Measurements from ENCODE around the gene SERPIND1. TPM values are rescaled to one million over a fixed set of nuclear protein-coding genes. Genes with fewer than 3 reads are reported as not detected.
"Not testable (repeated sequence)": the region's sequence is repeated elsewhere in the genome, so short reads cannot be mapped to it uniquely, and the experiment has no call there.

SERPIND1 gene
- total RNA-seq, 1 donor from 2014 or later, result 1.6 TPM

GRCh38 chr22:20805972-20806471 lies 32.1 kb downstream of the SERPIND1 start:
- intact Hi-C loops (cut with DNase I), result no loop called here
- ATAC-seq (no peak), DNase-seq (ENCODE audit: low spot score) (no peak)

DNA sequence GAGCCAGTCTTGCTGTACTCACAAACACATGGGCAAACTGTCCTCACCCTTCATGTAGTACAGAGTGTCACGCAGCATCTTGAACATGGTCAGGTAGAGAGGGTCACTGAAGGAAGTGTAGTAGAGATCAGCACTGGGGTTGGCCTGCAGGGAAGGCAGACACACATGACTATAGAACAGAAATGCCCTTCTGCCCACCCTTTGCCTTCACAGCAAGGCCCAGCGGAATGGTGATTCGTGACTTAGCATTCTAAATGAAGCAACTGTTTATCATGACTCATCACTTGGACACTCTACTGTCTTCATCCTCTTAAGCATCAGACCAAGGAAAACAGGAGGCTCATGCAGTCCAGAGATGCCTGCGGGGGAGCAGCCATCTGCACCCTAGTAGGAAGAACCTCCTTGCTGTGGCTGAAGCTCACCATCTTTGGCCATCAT lies 33.4 kb downstream of the SERPIND1 start:
- intact Hi-C loops (cut with DNase I), result no loop called here
- ATAC-seq, result no peak

GRCh38 chr22:20808844-20809243 lies 34.9 kb downstream of the SERPIND1 start:
- DNase-seq (ENCODE audit: low spot score) (no peak), ATAC-seq (no peak)
- intact Hi-C loops (cut with DNase I), result no loop called here

More for the DNA sequence above, 33.4 kb downstream of the SERPIND1 start:
- no peak for DNase-seq (ENCODE audit: low spot score)

- intact Hi-C loops (cut with DNase I), result no loop called here
- DNase-seq (ENCODE audit: low spot score), result no peak
These were observed 35.7 kb downstream of the SERPIND1 start for GRCh38 chr22:20809538-20810185.

GRCh38 chr22:20810645-20811044 lies 36.7 kb downstream of the SERPIND1 start:
- intact Hi-C loops (cut with DNase I), result no loop called here
- ATAC-seq (no peak), DNase-seq (ENCODE audit: low spot score) (no peak)

More at GRCh38 chr22:20809538-20810185, 35.7 kb downstream of the SERPIND1 start:
- no peak for ATAC-seq

- no peak for DNase-seq (ENCODE audit: low spot score)
- intact Hi-C loops (cut with DNase I), result no loop called here
- ATAC-seq, result no peak
These were observed 37.3 kb downstream of the SERPIND1 start for GRCh38 chr22:20811171-20811570.

DNA sequence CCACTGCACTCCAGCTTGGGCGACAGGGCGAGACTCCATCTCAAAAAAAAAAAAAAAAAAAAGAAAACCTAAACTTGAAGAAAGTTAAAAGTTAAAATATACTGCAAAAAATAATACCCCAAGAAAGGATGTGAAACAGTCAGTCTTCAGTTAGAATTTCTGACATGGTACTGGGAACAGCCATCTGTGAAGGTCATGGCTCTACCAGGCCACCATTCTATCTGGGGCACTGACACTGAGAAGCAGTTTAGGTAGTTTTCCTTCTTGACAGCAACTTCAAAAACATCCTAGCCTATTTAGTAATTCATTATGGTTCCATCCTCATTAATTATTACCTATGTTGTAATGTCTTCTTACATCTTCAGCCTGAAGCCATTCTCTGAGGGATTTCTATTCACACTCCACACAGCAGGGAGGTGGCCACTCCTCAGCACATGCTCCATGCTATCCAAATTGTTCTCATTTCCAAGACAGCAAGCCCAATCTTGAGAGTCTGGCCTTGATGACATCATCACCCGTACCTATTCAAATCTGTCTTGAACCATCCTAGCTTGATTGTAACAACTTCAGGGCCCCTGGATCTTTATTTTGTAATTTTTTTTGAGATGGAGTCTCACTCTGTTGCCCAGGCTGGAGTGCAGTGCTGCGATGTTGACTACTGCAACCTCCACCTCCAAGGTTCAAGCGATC lies 38.2 kb downstream of the SERPIND1 start:
- ATAC-seq (no peak), DNase-seq (ENCODE audit: low spot score) (no peak)
- intact Hi-C loops (cut with DNase I), result no loop called here

- ATAC-seq (no peak), DNase-seq (ENCODE audit: low spot score) (no peak)
- intact Hi-C loops (cut with DNase I), result no loop called here
These were observed 39.1 kb downstream of the SERPIND1 start for GRCh38 chr22:20813056-20813455.

DNA sequence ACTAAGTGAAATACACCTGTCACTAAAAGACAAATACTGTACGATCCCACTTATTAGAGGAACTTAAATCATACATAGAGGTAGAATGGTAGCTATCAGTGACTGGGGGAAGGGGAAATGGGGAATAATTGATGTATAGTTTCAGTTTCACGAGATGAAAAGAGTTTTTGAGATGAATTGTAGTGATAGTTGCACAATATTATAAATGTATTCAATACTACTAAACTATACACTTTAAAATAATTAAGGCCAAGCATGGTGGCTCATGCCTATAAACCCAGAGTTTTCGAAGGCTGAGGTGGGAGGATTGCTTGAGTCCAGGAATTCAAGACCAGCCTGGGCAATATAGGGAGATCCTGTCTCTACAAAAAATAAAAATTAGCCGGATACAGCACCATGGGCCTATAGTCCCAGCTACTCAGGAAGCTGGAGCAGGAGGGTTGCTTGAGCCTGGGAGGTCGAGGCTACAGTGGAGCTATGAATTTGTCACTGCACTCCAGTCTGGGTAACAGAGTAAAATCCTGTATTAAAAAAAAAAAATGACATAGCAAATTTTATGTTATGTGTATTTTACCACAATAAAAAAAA lies 40.4 kb downstream of the SERPIND1 start:
- intact Hi-C loops (cut with DNase I), result no loop called here
- ATAC-seq, result no peak
- DNase-seq (ENCODE audit: low spot score), result no peak

GRCh38 chr22:20815477-20816050 lies 41.7 kb downstream of the SERPIND1 start:
- intact Hi-C loops (cut with DNase I), result no loop called here
- ATAC-seq, result no peak
- no peak for DNase-seq (ENCODE audit: low spot score)

- DNase-seq (ENCODE audit: low spot score), result no peak
- no peak for ATAC-seq
- intact Hi-C loops (cut with DNase I), result no loop called here
These were observed 42.6 kb downstream of the SERPIND1 start for GRCh38 chr22:20816559-20816958.

GRCh38 chr22:20818471-20818870 lies 44.6 kb downstream of the SERPIND1 start:
- no peak for DNase-seq (ENCODE audit: low spot score)
- ATAC-seq, result no peak
- intact Hi-C loops (cut with DNase I), result no loop called here

DNA sequence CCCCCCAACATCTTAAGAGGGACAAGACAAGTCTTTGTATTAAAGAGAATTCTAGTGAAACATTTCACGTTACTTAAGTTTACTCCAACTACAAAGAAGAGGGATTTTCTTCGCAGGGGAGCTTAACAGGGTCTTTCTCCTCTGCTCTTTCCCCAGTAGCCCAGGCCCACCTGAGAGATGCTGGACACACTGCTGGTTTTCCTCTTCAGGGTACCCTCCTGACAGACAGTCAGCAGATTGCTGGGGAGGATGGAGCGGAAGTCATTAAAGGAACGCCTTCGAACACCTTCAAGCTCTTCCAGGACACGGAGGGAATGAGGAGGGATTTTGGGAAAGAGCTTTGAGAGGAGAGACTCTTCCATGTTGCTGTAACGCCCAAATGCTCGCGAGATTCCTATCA lies 45.6 kb downstream of the SERPIND1 start:
- ATAC-seq (no peak), DNase-seq (ENCODE audit: low spot score) (no peak)
- intact Hi-C loops (cut with DNase I), result no loop called here

GRCh38 chr22:20821717-20822239 lies 47.9 kb downstream of the SERPIND1 start:
- intact Hi-C loops (cut with DNase I); ATAC-seq; DNase-seq (ENCODE audit: low spot score): not testable (repeated sequence)

DNA sequence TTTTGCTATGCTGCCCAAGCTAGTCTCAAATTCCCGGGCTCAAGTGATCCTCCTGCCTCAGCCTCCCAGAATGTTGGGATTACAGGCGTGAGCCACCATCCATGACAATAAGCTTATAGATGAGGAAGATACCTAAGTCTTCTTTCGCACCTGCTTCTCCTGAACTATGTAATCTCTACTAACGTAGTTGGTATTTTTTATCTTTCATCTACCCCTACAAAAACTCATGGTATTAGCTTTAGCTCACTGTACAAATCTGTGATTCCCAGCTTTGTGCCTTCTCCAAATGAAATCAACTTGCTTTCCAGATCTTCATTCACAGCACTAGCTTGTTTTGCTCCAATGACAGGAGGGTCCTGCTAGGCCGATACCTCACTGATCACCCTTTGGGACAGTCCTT lies 48.3 kb downstream of the SERPIND1 start:
- no peak for ATAC-seq
- intact Hi-C loops (cut with DNase I), result no loop called here
- DNase-seq (ENCODE audit: low spot score), result no peak

GRCh38 chr22:20823264-20823663 lies 49.4 kb downstream of the SERPIND1 start:
- ATAC-seq (no peak), DNase-seq (ENCODE audit: low spot score) (no peak)
- intact Hi-C loops (cut with DNase I), result no loop called here

GRCh38 chr22:20825216-20825615 lies 51.3 kb downstream of the SERPIND1 start:
- ATAC-seq; DNase-seq (ENCODE audit: low spot score); intact Hi-C loops (cut with DNase I): not testable (repeated sequence)

- intact Hi-C loops (cut with DNase I), result no loop called here
- no peak for DNase-seq (ENCODE audit: low spot score)
- no peak for ATAC-seq
These were observed 51.7 kb downstream of the SERPIND1 start for GRCh38 chr22:20825624-20826023.

DNA sequence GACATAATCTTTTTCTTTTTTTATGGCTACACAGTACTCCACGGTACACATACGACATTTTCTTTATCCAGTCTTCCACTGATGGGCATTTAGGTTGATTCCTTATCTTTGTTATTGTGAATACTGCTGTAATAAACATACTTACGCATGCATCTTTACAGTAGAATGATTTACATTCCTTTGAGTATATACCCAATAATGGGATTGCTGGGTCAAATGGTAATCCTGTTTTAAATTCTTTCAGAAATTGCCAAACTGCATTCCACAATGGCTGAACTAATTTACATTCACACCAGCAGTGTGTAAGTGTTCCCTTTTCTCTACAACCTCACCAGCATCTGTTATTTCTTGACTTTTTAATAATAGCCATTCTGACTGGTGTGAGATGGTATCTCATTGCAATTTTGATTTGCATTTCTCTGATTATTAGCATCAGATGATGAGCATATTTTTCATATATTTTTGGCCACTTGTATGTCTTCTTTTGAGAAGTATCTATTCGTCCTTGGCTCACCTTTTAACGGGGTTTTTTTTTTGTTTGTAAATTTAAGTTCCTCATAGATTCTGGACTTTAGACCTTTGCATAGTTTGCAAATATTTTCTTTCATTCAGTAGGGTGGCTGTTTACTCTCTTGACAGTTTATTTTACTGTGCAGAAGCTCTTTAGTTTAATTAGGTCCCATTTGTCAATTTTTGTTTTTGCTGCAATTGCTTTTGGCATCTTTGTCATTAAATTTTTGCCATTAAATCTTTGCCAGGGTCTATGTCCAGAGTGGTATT lies 52.6 kb downstream of the SERPIND1 start:
- ATAC-seq; intact Hi-C loops (cut with DNase I); DNase-seq (ENCODE audit: low spot score): not testable (repeated sequence)
